Aorta (tissue), 5 donors: Measurements from ENCODE around the gene KANSL3. TPM values are rescaled to one million over a fixed set of nuclear protein-coding genes. Genes with fewer than 3 reads are reported as not detected.
A peak's percentile ranks its signal among the peaks of the same experiment; 100 is the strongest.

Experiments
- ATAC-seq: fragments of 200-7000 bp; cut with Tn5 transposase; one replicate; pipeline ENCODE4 v1.9.1; 2022; ENCODE audit warnings: moderate library complexity; ENCODE audit not compliant: low FRiP score
- DNase-seq, 2 donors: peaks; one replicate each; pipeline ENCODE4 v3.0.0-alpha.2; 2020
- H3K27ac ChIP-seq, 2 donors: one replicate each; pipeline ENCODE4 v1.5.1; 2013; ENCODE audit warnings: low read length in 2 of 2, mild to moderate bottlenecking in 2 of 2, moderate library complexity in 2 of 2, control low read depth in 1 of 2, inconsistent platforms in 1 of 2, low read depth in 1 of 2
- H3K27me3 ChIP-seq, 2 donors: one replicate each; pipeline ENCODE4 v1.6.1; 2013; ENCODE audit warnings: control low read depth in 1 of 2, low read length in 1 of 2, mild to moderate bottlenecking in 1 of 2, moderate library complexity in 1 of 2; ENCODE audit not compliant: insufficient read depth in 2 of 2, control insufficient read depth in 1 of 2
- H3K36me3 ChIP-seq, 2 donors: one replicate each; pipeline ENCODE4 v1.6.1; 2013; ENCODE audit warnings: control low read depth in 1 of 2, low read length in 1 of 2, mild to moderate bottlenecking in 1 of 2; ENCODE audit not compliant: insufficient read depth in 2 of 2, control insufficient read depth in 1 of 2
- H3K4me1 ChIP-seq, 2 donors: one replicate each; pipeline ENCODE4 v1.6.1; 2013; ENCODE audit warnings: low read length in 2 of 2, control low read depth in 1 of 2, mild to moderate bottlenecking in 1 of 2, moderate library complexity in 1 of 2; ENCODE audit not compliant: insufficient read depth in 2 of 2, control insufficient read depth in 1 of 2
- H3K4me3 ChIP-seq, 2 donors: one replicate each; pipeline ENCODE4 v1.5.1; 2013; ENCODE audit warnings: low read length in 2 of 2, control low read depth in 1 of 2, mild to moderate bottlenecking in 1 of 2
- H3K9me3 ChIP-seq: one replicate; pipeline ENCODE4 v1.6.1; 2013; ENCODE audit warnings: mild to moderate bottlenecking, low read length; ENCODE audit not compliant: control insufficient read depth
- WGBS, 2 donors: extraction: QIAGEN DNeasy Blood & Tissue Kit; methylation state at CpG; one replicate each; pipeline ENCODE4 v1.1.7; 2013; 5-methylcytosine and 5-hydroxymethylcytosine counted together
- intact Hi-C, 2 donors: fragments of 100-400 bp; cut with DNase I; formaldehyde crosslinking; loops; one replicate each; pipeline versions ENCODE4 v1.14.2 to v1.15.0; 2022
- polyA plus RNA-seq, 2 donors: library from polyadenylated mRNA; stranded (reverse); fragments of 200-250 nt; gene quantifications; one replicate each; pipeline ENCODE4 v1.2.3, GENCODE V29; 2013
- total RNA-seq, 2 donors: library from RNA; stranded (reverse); fragmentation: NEBNext Ultra II Directional; extraction: Animal tissue kit (Norgen Biotek cat#: 25700); gene quantifications; one replicate each; pipeline ENCODE4 v1.2.1, GENCODE V29; 2021
- donor health status: healthy with polysubstance abuse.
- donor health status: Bipolar disorder and iron deficiency.
- donor health status: DM: no; HTN: no; CAD: no.
- donor health status: DM: no; HTN: no; CAD: no.
- donor health status: DM: yes; HTN: yes; CAD: no.

KANSL3 gene
- total and polyA plus RNA-seq, 4 donors = 15.4 to 63.0 (median 40.8) TPM

DNA sequence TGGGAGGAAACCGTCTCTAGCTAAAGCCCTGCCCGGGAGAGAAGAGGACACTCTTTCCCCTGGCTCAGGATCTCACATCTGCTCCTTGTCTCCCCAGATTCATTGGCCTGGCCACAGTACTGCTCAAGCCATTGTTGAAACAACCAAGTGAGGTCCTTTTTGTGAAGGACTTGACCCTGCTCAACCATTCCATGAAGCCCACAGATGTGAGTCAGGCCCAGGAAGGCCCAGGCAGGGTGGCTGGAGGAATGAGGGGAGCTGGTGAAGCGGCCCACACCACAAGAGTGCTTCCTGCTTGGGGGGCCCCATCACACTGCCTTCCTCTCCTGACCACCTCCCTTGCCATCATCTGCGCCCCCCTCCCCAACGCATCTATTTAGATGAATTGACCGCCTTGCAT lies 9.6 kb upstream of the KANSL3 start:
- no peak overlapping the region for H3K27ac ChIP-seq
- H3K27me3 ChIP-seq = no peaks in the 10 kb centered on the region
- H3K36me3 ChIP-seq = no peaks in the 10 kb centered on the region
- no peaks in the 10 kb centered on the region for H3K4me1 ChIP-seq
- no peaks in the 10 kb centered on the region for H3K9me3 ChIP-seq
- H3K4me3 ChIP-seq = no peak overlapping the region
- DNase-seq (no peak), ATAC-seq (no peak)
- 92 to 95% methylated on average over 6 of the region's 6 CpGs for WGBS, 2 donors
- intact Hi-C loops = no loop called here

DNA sequence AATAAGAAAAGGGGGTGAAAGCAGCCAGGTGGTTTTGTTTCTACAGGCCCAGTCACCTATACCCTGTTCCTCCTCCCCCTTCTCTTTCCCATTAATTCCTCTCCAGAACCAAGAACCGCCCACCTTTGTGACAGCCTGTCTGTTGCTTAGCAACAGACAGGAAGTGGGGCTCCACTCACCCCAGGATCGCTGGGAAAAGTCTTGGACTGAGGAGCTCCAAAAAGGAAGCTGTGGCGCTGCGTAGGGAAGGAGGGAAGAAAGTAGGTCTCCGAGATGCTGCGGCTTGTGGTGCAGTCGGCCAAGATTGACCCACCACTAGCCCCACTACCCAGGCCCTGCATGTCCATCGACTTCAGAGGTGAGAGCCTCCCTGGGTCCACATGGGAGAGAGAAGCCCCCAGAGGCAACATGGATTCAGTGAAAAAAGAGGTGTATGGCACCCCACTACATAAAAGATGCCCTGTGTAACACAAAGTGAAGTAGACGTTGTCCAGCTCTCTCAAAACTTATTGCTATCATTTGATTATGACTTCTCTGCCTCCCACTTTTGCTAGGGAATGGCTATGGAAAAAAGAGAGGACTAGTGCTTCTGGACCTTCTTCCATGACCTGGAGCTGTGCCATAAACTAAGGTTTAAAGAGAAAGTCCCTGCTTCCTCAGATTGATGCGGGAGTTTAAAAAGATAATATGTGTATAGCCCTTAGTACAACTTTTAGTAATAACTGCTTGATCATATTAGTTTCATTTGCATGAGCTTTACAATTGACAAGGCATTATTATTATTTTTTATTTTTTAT lies 4.7 kb upstream of the KANSL3 start, which contains the start of gene FER1L5:
FER1L5 (plus strand) TSS at position 201 of the 797 bp plus-strand sequence; CDS start at position 274, 73 bp downstream.
- intact Hi-C loops = no loop called here
- 42 to 45% methylated on average over 10 of the region's 10 CpGs for WGBS, 2 donors
- no peaks in the 10 kb centered on the region for H3K27me3 ChIP-seq
- H3K9me3 ChIP-seq = no peaks in the 10 kb centered on the region
- no peak within 1 kb of the TSS for H3K27ac ChIP-seq
- H3K4me1 ChIP-seq = no peaks in the 10 kb centered on the region
- DNase-seq (no peak), ATAC-seq (no peak)
- H3K4me3 ChIP-seq = no peak within 1 kb of the TSS
- no peaks in the 10 kb centered on the region for H3K36me3 ChIP-seq

DNA sequence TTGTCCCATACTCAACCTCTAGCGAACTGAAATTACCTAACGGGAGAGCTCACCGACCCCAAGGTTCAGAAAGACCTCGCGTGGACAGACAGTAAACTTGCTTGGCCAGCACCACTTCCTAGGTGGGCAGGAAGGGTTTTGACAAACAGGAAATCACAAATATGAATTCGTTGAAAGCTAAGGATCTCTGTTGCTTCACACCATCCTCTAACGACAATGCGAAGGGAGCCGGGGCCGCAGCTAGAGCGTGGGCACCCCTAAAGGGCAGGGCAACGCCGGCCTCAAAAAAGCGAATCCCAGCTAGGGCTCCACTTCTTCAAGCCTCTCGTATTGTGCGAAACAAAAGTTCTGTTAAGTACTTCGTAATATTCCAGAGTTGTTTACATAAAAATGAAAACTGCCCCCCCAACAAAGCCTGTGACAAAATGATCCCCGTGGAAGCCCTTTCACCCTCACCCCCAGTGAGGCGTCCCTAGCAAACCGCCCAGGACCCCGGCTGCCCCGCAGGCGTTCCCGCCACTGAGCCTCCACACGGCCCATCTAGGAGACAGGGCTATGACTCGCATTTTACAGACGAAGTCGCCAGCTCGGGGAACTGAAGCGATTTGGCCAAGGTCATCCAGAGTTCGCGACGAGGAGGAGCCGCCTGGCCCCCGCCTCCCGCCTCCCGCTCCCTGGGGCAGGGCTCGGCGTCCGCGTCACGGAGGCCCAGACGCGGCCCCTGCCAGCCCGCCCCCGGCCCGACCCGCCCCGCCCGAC lies 548 bp downstream of the KANSL3 start:
- Histone ChIP-seq H3K27ac (peak overlapping the region; percentile 85 to 88), H3K4me1 (no peaks in the 10 kb centered on the region), H3K36me3 (no peaks in the 10 kb centered on the region), H3K9me3 (no peaks in the 10 kb centered on the region), H3K4me3 (peak overlapping the region; percentile 58 to 77), H3K27me3 (no peaks in the 10 kb centered on the region)
- WGBS, 2 donors = 1% methylated on average over 44 to 50 of the region's 50 CpGs
- intact Hi-C loops = loop anchor here (1.0 to 10.0 kb wide), 6 partner anchors 28 to 127 kb away; partner anchors contain the start of genes CNNM4 (in 2 of the 2), ARID5A (in 1 of the 2) and LMAN2L (in 1 of the 2)
- DNase-seq = peak; percentile 95 to 96
- peak; percentile 94 for ATAC-seq

DNA sequence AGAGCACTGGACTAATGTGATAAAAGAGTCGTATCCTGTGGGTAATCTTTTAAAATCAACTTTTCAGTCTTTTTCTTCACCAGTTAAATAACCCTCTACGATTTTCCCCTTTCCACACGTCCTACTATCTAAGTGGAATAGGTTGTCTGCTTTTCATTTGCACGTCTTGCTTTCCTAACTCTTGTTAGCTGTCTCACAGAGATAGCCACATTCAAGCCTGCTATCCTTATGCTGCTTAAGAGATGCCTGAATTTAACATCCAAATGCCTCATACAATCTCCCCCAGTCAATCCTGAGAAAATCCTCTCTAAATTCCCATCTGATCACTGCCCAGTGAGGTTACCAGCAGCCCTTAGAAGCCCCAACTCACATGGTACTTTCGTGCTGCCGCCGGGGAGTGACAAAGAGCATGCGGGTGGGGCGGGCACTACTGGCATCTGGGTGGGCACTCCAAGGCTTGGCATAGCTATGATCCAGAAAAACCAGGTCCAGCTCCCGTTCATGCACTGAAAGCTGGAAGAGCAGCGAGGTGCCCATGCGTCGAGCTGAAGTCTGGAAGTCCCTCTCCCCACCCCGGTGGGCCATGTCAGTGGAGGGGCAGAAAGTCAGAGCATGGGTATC lies 1.5 kb downstream of the KANSL3 start:
- ATAC-seq (peak; percentile 3), DNase-seq (peak in 1 of 2 donors; percentile 65)
- Histone ChIP-seq H3K36me3 (no peaks in the 10 kb centered on the region), H3K9me3 (no peaks in the 10 kb centered on the region), H3K4me3 (peak overlapping the region; percentile 58 to 77), H3K4me1 (no peaks in the 10 kb centered on the region), H3K27ac (peak overlapping the region in 1 of 2 donors; percentile 41), H3K27me3 (no peaks in the 10 kb centered on the region)
- intact Hi-C loops = loop anchor here (5.0 to 10.0 kb wide), 5 partner anchors 41 to 128 kb away; partner anchors contain the start of genes CNNM4 (in 2 of the 2), ARID5A (in 1 of the 2) and LMAN2L (in 1 of the 2)
- 2% methylated on average over 14 of the region's 14 CpGs for WGBS, 2 donors

DNA sequence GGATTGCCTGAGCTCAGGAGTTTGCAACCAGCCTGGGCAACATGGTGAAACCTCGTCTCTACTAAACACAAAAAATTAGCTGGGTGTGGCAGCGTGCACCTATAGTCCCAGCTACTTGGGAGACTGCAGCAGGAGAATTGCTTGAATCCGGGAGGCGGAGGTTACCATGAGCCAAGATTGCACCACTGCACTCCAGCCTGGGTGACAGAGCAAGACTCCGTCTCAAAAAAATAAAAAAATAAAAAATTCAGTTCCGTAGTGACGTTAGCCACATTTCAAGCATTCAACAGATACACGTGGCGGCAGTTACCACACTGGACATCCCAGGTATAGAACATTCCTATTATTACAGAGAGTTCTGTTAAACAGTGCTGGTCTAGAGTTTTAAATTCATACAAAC lies 4.5 kb downstream of the KANSL3 start:
- intact Hi-C loops = loop anchor here (5.0 to 10.0 kb wide), 3 partner anchors 99 to 131 kb away; partner anchors contain the start of genes ARID5A (in 1 of the 2) and CNNM4 (in 1 of the 2)
- DNase-seq = no peak
- Histone ChIP-seq H3K36me3 (peaks cover 0 to 1% of the 10 kb centered on the region in 2 donors), H3K27ac (no peak overlapping the region), H3K27me3 (no peaks in the 10 kb centered on the region), H3K9me3 (no peaks in the 10 kb centered on the region), H3K4me1 (no peaks in the 10 kb centered on the region), H3K4me3 (no peak overlapping the region)
- no peak for ATAC-seq
- WGBS, 2 donors = 82 to 88% methylated on average over 9 of the region's 9 CpGs

DNA sequence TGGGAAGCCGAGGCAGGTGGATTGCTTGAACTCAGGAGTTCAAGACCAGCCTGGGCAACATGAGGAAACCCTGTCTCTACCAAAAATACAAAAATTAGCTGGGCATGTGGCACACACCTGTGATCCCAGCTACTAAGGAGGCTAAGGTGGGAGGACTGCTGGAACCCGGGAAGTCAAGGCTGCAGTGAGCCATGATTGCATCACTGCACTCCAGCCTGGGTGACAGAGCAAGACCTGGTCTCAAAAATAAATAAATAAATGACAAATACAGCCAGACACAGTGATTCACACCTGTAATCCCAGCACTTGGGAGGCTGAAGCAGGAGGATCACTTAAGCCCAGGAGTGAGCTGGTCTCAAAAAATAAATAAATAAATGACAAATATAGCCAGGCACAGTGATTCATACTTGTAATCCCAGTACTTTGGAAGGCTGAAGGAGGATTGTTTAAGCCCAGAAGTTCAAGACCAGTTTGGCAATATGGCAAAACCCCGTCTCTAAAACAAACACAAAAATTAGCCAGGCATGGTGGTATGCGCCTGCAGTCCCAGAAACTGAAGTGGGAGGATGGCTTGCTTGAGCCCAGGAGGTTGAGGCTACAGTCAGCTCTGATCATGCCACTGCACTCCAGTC lies 6.2 kb downstream of the KANSL3 start:
- 44 to 49% methylated on average over 4 of the region's 4 CpGs for WGBS, 2 donors
- H3K27me3 ChIP-seq = no peaks in the 10 kb centered on the region
- intact Hi-C loops = loop anchor here (5.0 to 10.0 kb wide), 3 partner anchors 97 to 133 kb away; partner anchors contain the start of genes ARID5A (in 1 of the 2) and CNNM4 (in 1 of the 2)
- ATAC-seq (peak; percentile 33), DNase-seq (no peak)
- H3K27ac ChIP-seq = peak overlapping the region in 1 of 2 donors; percentile 64
- H3K36me3 ChIP-seq = peaks cover 1 to 3% of the 10 kb centered on the region in 2 donors
- H3K9me3 ChIP-seq = no peaks in the 10 kb centered on the region
- no peak overlapping the region for H3K4me3 ChIP-seq
- H3K4me1 ChIP-seq = no peaks in the 10 kb centered on the region

DNA sequence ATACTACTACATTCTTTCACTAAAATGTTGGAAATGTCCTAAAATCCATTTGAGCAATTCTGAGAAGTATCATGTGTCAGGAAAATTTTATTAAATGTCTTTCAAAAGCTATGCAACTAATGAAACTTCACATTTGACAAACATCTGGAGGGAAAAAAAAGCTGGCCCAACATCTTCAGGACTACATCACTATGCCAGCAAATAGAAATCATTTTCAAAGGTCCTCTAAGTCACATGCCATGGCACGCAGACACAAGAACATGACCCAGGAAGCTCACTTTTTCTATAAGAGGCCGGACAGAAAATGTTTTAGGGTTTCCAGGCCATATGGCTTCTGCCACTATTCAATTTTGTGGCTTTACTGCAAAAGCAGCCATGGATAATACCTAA lies 11.6 kb downstream of the KANSL3 start:
- H3K4me1 ChIP-seq = peaks cover 0 to 2% of the 10 kb centered on the region in 2 donors
- H3K36me3 ChIP-seq = peaks cover 1 to 3% of the 10 kb centered on the region in 2 donors
- H3K4me3 ChIP-seq = no peak overlapping the region
- no peak overlapping the region for H3K27ac ChIP-seq
- DNase-seq = no peak
- H3K27me3 ChIP-seq = no peaks in the 10 kb centered on the region
- intact Hi-C loops = no loop called here
- WGBS, 2 donors = 6 to 14% methylated on average over 2 of the region's 2 CpGs
- no peaks in the 10 kb centered on the region for H3K9me3 ChIP-seq
- ATAC-seq = no peak
